ENCODE measurements around the gene LAMA3. TPM values are rescaled to one million over a fixed set of nuclear protein-coding genes. Genes with fewer than 3 reads are reported as not detected.

The LAMA3 gene
- total and polyA plus RNA-seq, 2 of the 13 experiments (the other 11 are each of a cell fraction or from before 2014, with no cell fraction given) = 0.45 to 2.2 TPM

DNA sequence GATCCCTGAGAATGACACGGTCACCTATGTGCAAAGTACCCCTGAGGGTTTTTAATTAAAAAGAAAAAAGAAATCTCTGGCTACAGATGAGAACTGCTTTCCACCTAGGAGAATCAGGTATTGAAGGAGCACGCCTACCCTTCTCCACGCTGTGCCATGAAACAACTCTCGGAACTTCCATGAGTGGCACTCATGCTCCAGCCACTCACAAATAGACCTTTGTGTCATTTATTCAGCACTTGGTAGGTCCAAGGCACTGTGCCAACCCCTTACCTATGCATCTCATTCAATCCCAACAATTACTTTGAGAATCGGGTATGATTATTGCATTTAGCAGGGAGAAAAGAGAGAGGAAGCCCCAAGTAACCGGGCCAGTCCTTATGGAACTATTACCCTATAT, 280.4 kb downstream of the LAMA3 start (continued):
- TF ChIP-seq, protein P1, sequence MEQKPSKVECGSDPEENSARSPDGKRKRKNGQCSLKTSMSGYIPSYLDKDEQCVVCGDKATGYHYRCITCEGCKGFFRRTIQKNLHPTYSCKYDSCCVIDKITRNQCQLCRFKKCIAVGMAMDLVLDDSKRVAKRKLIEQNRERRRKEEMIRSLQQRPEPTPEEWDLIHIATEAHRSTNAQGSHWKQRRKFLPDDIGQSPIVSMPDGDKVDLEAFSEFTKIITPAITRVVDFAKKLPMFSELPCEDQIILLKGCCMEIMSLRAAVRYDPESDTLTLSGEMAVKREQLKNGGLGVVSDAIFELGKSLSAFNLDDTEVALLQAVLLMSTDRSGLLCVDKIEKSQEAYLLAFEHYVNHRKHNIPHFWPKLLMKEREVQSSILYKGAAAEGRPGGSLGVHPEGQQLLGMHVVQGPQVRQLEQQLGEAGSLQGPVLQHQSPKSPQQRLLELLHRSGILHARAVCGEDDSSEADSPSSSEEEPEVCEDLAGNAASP (CRISPR knock-in tag; IDR thresholded peaks at IDR 0.05; ENCODE audit: borderline replicate concordance) = no peak
- TF ChIP-seq ZNF530 (CRISPR knock-in tag; IDR thresholded peaks at IDR 0.05; ENCODE audit: low read depth) (no peak), CEBPZ (IDR thresholded peaks at IDR 0.05; ENCODE audit: low read length) (no peak), ZNF567 (CRISPR knock-in tag; IDR thresholded peaks at IDR 0.05; ENCODE audit: borderline replicate concordance) (no peak), DR1 (CRISPR knock-in tag; IDR thresholded peaks at IDR 0.05) (no peak), ZFYVE20 (CRISPR knock-in tag; IDR thresholded peaks at IDR 0.05; ENCODE audit: borderline replicate concordance, low read depth) (no peak), ZSCAN30 (CRISPR knock-in tag; IDR thresholded peaks at IDR 0.05) (no peak), ZFP62 (CRISPR knock-in tag; IDR thresholded peaks at IDR 0.05) (no peak), SCMH1 (CRISPR knock-in tag; IDR thresholded peaks at IDR 0.05; ENCODE audit: borderline replicate concordance) (no peak)
- TF ChIP-seq, protein P2, sequence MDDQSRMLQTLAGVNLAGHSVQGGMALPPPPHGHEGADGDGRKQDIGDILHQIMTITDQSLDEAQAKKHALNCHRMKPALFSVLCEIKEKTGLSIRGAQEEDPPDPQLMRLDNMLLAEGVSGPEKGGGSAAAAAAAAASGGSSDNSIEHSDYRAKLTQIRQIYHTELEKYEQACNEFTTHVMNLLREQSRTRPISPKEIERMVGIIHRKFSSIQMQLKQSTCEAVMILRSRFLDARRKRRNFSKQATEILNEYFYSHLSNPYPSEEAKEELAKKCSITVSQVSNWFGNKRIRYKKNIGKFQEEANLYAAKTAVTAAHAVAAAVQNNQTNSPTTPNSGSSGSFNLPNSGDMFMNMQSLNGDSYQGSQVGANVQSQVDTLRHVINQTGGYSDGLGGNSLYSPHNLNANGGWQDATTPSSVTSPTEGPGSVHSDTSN (CRISPR knock-in tag; IDR thresholded peaks at IDR 0.05; ENCODE audit: borderline replicate concordance) = no peak
